GM21723 (cell line): ENCODE data around the gene TULP4.

Source experiments
- ATAC-seq: cut with Tn5 transposase; IDR thresholded peaks from one replicate; pipeline ENCODE4 v1.9.1; 2021; ENCODE audit warnings: mild to moderate bottlenecking, moderate library complexity; ENCODE audit not compliant: unreplicated experiment

Gene TULP4

DNA sequence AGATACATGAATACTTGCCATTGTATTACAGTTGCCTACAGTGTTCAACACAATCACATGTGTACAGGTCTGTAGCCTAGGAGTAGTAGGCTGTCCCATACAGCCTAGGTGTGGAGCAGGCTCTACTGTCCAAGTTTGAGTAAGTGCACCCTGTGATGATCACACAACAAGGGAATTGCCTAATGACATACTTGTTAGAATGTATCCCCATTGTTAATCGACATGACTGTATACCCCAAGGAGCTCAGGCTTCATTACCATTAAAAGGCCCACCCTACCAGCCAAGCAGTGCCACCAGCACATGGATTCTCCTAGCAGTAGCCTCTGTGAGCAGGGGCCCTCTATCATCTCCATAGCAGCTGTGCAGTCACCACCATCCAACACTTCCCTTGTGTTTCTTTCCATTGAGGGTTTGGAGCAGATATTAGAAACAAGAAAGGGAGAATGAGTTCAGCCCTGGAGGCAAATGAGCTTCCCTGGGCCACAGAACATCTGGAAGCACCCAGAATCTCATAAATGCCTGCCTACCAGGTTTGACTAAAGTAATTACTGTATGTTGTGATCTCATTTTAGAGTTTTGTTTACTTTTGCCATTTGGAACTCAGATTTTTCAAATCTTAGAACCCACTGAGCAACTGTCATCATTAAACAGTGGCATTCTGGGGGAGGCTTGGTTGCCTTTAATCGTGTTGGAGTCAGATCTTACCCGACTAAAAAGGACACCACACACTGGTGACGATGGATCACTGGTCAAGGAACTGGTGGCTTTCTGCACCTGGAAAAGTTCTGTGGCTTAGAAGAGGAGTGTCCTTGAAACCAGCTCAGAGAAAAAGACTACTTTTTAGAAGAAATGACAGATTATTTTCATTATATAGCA lies 104.9 kb downstream of the TULP4 start:
- ATAC-seq, result no peak

DNA sequence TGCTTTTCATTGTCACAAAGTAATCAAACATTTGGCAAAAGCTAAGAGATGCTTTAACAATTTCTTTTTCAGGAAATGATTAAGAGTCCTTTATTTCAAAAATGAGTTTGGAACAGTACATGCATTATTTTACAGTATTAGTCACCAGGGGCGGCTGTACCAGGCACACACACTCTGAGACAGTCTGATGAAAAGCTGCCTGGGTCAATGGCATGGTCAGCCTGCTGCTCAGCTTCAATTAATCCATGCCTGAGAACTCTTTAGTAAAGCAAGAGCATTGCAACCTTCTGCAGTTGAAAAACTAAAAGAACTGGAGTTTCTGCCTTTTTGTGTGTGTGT lies 105.5 kb downstream of the TULP4 start:
- no peak for ATAC-seq

DNA sequence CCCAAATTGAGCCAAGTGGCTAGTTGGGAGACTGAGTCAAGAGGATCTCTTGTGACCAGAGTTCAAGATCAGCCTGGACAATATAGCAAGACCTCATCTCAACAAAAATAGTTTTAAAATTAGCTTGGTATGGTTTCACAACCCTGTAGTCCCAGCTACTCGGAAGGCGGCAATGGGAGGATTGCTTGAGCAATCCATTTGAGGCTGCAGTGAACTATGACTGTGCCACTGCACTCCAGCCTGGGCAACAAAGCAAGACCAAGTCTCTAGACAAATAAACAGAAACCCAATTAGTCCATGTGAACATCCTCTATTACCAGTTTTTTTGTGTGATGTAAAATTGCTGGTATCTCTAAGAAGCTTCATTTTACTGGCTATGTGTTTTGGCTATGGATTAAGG lies 106.2 kb downstream of the TULP4 start:
- ATAC-seq, result no peak

DNA sequence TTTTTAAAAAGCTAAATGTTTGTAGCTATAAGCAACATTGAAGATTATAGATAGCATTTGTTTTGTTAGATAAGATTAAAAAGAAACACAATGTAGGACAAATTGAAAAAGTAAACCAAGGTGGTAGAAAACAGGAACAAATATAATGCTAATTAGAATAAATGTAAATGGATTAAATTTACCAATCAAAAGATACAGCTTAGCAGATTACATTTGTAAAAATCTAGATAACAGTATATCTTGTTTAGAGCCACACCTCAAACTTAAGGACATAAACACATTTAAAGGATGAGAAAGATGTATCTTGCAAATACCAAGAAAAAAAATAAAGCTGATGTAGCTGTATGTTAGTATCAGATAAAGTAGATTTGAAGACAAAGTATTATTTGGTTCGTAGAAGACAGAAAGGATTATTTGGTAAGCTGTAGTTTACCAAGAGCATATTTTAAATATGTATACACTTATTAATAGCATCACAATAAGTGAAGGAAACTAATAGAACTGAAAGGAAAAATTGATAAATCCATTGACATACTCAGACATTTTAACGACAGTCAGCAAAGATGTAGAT lies 107.2 kb downstream of the TULP4 start:
- ATAC-seq, result no peak

DNA sequence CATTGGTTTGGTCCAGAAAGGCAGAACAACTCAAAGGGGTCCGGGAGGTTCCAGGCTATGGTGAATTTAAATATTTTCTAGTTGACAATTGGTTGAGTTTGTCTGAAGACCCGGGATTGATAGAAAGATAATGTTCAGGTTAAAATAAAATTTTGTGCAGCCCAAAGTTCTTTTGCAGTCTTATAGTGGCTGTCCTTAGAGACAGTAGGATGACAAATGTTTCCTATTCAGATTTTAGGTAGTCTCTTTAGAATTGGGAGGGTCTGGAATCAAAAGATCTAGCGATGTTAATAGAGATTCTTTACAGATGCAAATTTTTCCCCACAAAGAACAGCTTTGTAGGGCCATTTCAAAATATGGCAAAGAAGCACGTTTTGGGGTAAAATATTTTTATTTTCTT lies 109.1 kb downstream of the TULP4 start:
- no peak for ATAC-seq

DNA sequence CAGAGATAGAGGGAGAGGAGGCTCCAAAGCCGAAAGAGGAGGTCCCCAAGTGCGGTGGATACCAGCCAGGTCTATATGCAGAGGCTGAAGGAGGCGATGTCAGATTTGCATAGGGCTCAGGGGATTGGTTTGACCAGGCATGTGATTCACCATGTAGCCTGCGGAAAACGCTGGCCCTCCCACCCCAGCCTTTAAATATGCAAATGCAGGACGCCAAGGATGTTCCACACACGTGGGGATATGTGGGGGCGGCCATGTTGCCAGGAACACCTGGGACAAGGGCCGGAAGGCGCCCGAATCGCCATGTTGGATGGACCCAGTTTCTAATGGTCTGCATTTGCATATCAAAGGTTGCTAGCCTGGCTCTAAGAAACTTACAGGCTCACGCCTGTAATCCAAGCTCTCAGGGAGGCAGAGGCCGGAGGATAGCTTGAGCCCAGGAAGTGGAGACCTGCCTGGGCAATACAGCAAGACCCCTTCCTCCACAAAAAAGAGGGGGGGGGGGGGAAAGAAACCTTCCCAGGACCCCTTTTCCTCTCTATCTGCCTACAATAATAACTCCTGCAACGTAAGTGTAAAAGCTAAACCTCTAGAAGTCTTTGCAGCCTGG lies 110.5 kb downstream of the TULP4 start:
- ATAC-seq, result no peak

DNA sequence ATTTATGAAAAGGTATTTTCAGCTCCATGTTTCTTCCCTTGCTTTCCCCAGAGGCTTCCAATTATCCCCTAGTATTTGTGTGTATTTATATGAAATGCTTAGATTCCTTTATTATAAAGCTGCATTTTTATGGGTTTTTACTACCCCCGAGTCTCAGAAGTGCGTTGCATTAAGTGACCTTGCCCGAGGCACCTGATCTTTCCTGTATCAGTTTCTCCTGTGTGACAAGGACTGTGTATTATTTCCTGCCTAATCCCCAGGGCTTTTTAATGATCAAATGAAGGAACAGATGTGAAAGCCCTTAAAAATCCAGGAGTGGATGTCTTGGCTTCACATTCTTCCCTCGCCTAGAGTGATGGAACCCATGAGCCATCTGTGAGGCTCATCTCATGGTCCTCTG lies 118.8 kb downstream of the TULP4 start:
- no peak for ATAC-seq

DNA sequence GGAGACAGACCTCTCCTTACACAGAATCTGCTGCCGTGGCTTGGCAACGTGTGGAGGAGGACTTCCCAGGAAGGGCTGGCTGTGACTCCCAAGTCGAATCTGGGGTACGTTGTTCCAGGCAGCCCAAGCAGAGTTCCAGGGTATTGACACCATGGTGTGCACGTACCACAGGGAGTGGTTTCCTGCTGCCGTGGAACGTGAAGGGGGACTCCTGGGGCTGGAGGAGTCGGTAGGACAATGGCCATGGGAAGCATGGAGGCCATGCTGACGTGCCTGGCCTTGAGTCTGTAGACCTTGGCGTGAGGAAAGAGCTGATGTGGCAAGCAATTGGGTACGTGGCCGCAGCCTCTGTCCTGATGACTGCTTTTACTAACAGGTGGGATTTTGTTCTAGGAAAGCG lies 119.3 kb downstream of the TULP4 start:
- no peak for ATAC-seq

DNA sequence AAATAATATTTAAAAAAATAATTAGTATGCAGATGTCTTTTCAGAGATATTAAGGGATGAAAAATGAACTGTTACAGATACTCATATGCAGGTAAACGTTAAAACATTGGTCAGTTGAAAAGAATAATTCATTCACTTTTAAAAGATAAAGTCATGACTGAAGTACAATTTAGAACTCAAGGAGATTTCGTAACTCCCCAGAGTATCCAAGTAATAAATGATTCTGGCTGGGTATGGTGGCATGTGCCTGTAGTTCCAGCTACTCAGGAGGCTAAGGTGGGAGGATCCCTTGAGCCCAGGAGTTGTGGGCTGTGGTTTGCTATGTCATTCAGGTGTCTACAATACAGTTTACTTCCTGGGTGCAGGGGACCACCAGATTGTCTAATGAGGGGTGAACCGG lies 125.3 kb downstream of the TULP4 start:
- no peak for ATAC-seq

DNA sequence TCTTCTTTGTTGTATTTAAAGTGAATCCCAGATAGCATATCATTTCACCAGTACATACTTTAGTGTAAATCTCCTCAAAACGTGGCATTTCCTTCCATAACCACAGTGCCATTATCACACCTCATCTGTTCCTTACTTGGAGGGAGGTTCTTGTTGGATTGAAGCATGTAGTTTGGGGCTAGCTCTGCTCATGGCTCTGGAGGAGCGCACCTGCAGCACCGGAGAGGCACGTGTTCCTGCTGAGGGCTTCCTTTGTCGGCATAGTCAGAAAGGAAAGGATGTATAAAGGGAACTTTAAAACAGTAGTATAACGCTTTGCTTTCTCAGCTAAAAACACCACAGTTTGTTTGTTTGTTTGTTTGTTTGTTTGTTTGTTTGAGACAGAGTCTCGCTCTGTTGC lies 126.0 kb downstream of the TULP4 start:
- ATAC-seq, result no peak

DNA sequence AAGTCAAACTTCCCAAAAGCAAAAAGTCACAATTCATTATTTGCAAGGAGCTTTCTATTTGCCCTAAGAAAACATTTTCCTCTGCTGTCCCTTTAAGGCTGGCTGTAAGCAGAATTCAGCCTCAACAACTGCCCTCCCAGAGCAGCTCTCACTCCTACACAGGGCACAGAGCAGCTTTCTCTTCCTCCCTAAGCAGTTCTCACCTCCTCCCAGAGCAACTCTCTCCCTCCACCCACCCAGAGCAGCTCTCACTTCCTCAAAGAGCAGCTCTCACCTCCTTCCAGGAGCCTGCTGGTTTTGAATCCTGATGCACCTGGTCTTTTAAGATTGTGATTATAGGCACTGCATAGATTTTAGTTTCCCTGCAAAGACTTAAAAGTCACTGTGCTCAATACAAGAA lies 127.0 kb downstream of the TULP4 start:
- ATAC-seq, result peak; percentile 97

DNA sequence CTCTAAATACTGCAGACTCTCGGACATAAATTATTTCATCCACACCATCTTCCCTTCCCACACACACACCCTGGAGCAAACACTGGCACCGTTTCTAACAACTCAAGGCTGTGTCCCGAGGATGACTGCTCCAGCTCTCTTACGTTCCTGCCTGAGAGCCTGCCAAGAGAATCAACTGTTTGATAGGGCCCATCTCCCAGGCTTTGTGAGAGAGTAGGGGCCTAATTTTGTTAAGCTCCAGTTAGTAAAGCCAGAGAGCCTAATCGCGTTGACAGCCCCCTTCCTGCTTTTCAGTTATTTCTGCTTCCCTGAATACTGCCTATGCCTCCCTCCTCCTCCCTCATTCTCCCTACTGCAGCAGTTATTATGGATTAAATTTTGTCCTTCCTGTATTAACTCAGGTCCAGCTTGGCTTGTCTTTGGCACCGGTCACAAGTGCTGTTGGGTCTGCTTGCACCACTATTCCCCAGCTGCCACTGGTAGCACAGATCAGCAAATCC lies 129.5 kb downstream of the TULP4 start:
- ATAC-seq, result no peak

DNA sequence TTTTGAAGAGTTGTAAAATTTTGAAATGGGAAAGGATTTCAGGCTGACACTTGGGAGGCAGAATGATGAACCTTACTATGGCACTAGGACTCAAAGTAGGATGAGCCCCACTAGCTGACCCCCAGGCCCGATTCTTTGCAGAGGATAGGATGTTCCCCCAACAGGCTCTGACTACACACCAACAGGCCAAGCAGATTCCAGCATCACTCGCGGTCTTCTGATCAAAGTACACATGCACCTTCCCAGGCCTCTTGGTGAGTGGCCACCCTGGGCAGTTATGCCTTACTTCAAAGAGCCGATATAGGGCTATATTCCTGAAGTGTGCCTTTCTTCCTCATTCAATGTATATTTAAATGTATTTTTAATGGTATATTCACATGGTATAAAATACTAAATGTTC lies 130.0 kb downstream of the TULP4 start:
- ATAC-seq, result no peak

DNA sequence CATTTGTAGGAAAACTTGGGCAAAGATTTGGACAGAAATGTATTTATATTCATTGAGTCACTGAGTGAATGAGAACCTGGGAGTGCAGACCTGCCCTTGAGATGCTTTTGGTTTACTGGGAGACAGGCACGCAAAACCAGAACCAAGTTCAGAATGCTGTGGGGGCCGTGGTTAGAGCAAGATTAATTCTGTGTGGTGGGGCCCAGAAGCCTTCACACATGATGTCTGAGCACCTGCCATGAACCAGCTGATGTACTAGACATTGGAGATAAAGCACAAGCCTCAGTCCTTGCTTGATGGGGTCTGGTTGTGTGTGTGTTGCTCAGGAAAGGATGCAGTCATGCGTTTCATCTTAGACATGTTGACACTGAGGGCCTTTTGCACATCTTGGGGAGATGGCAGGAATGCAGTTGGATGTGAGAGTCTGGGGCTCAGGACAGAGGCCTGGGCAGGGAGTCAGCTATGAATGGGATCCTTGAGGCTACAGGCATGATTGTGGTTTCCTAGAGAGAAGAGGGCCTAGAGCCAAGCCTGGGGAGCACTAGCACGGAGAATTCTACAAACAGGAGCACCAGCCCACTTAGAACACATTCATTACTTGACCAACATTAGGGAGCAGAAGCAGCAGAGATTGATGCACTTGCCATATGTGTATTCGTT lies 133.3 kb downstream of the TULP4 start:
- ATAC-seq, result no peak

DNA sequence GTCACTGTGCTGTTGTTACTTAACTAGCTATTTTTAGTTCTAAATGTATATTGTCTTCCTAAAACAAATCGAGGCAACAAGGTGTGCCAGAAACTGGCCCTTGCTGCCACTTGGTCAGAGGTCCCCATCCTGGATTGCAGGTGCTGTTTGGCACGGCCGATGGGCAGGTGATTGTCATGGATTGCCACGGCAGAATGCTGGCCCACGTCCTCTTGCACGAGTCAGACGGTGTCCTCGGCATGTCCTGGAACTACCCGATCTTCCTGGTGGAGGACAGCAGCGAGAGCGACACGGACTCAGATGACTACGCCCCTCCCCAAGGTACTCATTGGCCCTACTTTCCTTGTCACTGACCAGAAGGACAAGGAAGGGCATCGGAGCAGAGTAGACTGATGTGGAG lies 136.6 kb downstream of the TULP4 start:
- ATAC-seq, result no peak

DNA sequence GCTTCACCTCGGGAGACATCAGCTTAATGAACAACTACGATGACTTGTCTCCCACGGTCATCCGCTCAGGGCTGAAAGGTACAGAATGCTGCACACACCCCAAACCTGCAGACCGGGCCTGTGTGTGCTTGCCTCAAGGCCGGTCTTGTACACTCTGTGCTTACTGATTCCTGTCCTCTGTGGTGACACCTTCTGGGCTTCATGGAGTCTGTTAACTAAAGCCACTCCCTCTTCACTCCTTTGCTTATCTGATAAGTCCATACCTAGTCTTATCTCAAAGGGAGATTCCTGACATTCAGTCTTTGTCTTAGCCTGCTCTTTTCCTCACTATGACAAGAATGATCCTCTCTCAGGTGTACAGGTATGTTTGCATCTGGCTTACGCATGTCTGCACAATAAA lies 139.9 kb downstream of the TULP4 start:
- ATAC-seq, result no peak

DNA sequence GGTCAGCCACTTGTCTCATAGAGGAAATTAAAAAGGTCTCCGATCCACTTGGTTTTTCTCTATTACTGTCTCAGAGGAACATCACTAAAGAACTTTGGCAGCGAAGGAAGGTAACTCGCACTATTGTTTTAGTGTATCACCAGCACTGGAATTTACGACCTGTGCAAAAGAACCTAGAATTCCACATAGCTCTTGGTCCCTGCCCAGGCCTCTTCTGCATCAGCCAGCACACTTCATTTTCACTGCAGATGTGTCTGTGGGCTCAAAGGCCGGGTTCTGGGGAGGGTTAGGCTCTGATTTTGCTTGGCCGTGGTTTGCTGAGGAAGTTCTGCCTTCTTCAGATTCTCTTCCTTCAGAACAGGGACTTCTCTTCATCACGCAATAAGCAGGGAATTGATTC lies 144.9 kb downstream of the TULP4 start:
- no peak for ATAC-seq

DNA sequence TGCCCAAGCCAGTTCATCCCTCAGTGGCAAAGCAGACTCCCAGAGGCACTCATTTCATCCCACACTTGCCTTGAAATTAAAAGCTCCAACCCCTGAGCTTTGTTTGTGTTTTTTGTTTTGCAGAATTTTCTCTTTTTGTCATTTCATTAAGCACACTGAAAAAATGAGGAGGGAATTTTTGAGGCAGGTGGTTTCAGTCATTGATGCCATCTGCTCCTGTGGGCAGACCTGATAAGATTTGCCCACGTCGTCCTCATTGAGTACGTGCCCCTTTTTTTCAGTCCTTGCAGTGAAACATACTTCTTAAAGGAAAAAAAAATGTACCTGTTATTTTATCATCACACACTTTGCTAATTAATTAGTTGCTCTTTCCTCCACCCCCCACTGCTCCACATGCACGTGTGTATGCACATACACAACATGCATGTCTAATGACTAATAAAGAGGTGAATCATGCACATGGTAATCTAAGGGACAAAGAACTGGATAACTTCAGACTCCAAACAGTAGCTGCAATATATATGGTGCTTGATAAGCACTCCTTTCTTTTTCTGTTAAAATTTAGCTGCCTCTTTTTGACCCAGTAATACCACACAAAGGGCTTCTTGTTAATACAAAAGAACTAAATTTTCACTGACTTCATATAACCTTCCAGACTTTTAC lies 145.5 kb downstream of the TULP4 start:
- ATAC-seq, result no peak

DNA sequence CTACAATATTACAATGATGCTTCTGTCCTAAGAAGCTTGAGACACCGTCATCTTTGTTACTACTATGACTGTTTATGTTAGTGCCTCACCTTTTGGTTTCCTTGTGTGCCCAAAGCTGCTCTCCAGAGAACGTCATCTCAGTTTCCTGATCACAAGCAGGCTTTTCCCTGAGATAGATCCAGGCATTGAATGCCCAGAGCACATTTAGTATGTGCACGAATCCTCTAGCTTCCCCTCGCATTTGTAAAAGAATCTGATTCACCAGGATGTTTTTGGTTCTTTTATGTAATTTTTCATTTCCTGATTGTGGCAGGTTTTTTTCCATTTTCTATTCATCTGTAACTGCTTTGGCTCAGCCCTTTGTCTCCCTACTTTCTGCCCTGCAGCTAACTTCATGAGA lies 147.5 kb downstream of the TULP4 start:
- no peak for ATAC-seq

DNA sequence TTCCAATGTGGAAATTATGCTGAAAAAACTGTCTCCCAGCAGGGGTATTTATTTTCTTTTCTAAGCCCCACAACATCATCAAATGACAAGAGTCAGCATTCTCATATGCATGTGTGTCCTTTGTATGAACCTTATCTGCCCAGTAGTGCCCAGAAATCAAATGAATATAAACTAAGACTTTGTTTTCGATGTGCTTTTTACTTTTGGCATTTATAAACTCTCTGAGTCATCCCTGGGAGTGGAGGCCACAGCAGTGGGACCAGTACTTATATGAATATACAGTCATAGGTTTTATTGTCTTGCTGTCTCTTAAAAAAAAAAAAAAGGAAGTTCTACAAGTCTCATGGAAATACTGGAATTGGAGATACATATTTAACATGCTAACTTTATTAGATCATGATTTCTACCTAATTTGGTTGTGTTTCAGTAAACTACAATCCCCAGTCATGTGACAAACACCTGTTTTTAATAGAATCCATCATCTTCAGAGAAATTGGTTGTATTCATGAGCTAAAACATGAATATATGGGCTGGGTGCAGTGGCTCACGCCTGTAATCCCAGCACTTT lies 148.4 kb downstream of the TULP4 start:
- ATAC-seq, result no peak

DNA sequence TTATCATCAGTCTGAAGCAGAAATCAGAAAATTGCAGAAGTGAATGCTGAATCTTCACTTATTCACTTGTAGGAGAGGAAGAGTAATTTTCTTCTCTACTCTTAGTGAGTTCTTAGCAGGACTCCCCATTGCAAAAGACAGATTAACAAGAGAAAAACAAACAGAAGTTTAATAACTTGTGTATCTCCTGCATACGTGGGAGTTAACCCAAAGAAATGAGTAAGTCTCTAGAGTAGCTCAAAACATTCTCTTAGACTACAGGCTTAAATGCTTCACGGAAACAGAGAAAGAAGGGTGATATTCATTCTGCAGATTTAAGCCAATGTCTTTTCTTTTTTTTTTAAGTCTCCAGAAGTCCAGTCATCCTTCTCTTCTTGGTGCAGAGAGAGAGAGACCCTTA lies 149.7 kb downstream of the TULP4 start:
- no peak for ATAC-seq
